Panc1 (cell line): ENCODE measurements around the gene MOB3A. TPM values are rescaled to one million over a fixed set of nuclear protein-coding genes. Genes with fewer than 3 reads are reported as not detected.
A peak's percentile ranks its signal among the peaks of the same experiment; 100 is the strongest.

ENCODE experiments used
- ATAC-seq: fragments of 200-7000 bp; cut with Tn5 transposase; 2 replicates; pipeline ENCODE4 v1.9.1; 2020; ENCODE audit warnings: mild to moderate bottlenecking, moderate library complexity
- BruUV-seq: library from RNA; stranded (reverse); fragments of 400-500 nt; replicated peaks from 2 replicates; lab custom pipeline; 2021; lab: Mats Ljungman, UMichigan
- CTCF ChIA-PET: fragments of 300-600 bp; sonication (Branson Sonifier 250); formaldehyde crosslinking; loops from one replicate; lab custom pipeline; 2022; ENCODE audit warnings: antibody characterized with exemption; lab: Charles Lee
- POLR2A ChIA-PET: fragments of 300-600 bp; sonication (Branson Sonifier 250); formaldehyde crosslinking; loops from one replicate; lab custom pipeline; 2022; ENCODE audit warnings: antibody characterized with exemption; lab: Charles Lee
- DNase-seq: peaks from one replicate; pipeline ENCODE4 v3.0.0-alpha.2; 2010; ENCODE audit warnings: low read depth, low spot score
- H3K27ac ChIP-seq: 2 replicates; pipeline ENCODE4 v1.5.1; 2011; ENCODE audit warnings: mild to moderate bottlenecking, low read length, inconsistent platforms
- H3K27me3 ChIP-seq: fragments of 200-500 bp; sonication (Bioruptor generic); 2 replicates; pipeline ENCODE4 v1.6.0; 2014; ENCODE audit warnings: low read length, inconsistent platforms; ENCODE audit not compliant: control insufficient read depth, insufficient read depth
- H3K36me3 ChIP-seq: fragments of 200-500 bp; sonication (Bioruptor generic); 2 replicates; pipeline ENCODE4 v1.5.1; 2014; ENCODE audit warnings: inconsistent platforms, mild to moderate bottlenecking, low read length, moderate library complexity; ENCODE audit not compliant: control insufficient read depth, insufficient read depth
- H3K4me1 ChIP-seq: 2 replicates; pipeline ENCODE4 v1.5.1; 2011; ENCODE audit warnings: inconsistent platforms, mild to moderate bottlenecking, low read length, moderate library complexity; ENCODE audit not compliant: control insufficient read depth, insufficient read depth
- H3K4me3 ChIP-seq, 2 experiments: 2 replicates each; pipeline ENCODE4 v1.5.1; 2011 to 2012; ENCODE audit warnings: low read depth in 2 of 2, low read length in 2 of 2, mild to moderate bottlenecking in 2 of 2, inconsistent platforms in 1 of 2, moderate library complexity in 1 of 2
- H3K9me3 ChIP-seq: fragments of 200-500 bp; sonication (Bioruptor generic); 2 replicates; pipeline ENCODE4 v1.5.1; 2014; ENCODE audit warnings: low read depth, mild to moderate bottlenecking, inconsistent platforms, low read length, moderate library complexity; ENCODE audit not compliant: control insufficient read depth, insufficient read depth
- POLR2AphosphoS5 ChIP-seq: IDR thresholded peaks from 2 replicates; pipeline ENCODE4 v1.6.1; 2012; ENCODE audit warnings: mild to moderate bottlenecking, low read depth, low read length, moderate library complexity
- SIN3A ChIP-seq: IDR thresholded peaks from 2 replicates; pipeline ENCODE4 v1.6.1; 2012; ENCODE audit warnings: low read depth, mild to moderate bottlenecking, low read length, moderate library complexity, borderline replicate concordance; ENCODE audit not compliant: insufficient read depth
- TCF7L2 ChIP-seq: IDR thresholded peaks from 2 replicates; pipeline ENCODE4 v1.6.1; 2011; ENCODE audit warnings: mild to moderate bottlenecking, low read depth, low read length, inconsistent platforms
- in situ Hi-C: cut with HindIII; loops from 2 replicates; pipeline ENCODE4 v1.10.0; 2016; ENCODE audit warnings: low sequenced_read_pairs, low pct_unique_long_range_greater_than_20kb
- intact Hi-C: fragments of 100-400 bp; cut with micrococcal nuclease; formaldehyde crosslinking; loops from one replicate; pipeline ENCODE4 v1.10.0; 2022; ENCODE audit not compliant: unreplicated experiment
- total RNA-seq: library from RNA; stranded (reverse); gene quantifications from one replicate; pipeline ENCODE4 v1.2.1, GENCODE V29; 2021; ENCODE audit not compliant: unreplicated experiment
- TF ChIP-seq, protein P1 (sequence below): fragments of 450-650 bp; IDR thresholded peaks from 2 replicates; pipeline ENCODE4 v1.5.1; 2017; ENCODE audit warnings: mild to moderate bottlenecking
- TF ChIP-seq, protein P2 (sequence below), 2 experiments: IDR thresholded peaks; 2 replicates each; pipeline ENCODE4 v1.6.1; 2011 to 2012; ENCODE audit warnings: low read depth in 2 of 2, control low read depth in 1 of 2, low read length in 1 of 2, mild to moderate bottlenecking in 1 of 2, moderate library complexity in 1 of 2; ENCODE audit not compliant: insufficient read depth in 1 of 2

MOB3A gene
- total RNA-seq, 1 experiment from 2014 or later: 36.3 TPM

DNA sequence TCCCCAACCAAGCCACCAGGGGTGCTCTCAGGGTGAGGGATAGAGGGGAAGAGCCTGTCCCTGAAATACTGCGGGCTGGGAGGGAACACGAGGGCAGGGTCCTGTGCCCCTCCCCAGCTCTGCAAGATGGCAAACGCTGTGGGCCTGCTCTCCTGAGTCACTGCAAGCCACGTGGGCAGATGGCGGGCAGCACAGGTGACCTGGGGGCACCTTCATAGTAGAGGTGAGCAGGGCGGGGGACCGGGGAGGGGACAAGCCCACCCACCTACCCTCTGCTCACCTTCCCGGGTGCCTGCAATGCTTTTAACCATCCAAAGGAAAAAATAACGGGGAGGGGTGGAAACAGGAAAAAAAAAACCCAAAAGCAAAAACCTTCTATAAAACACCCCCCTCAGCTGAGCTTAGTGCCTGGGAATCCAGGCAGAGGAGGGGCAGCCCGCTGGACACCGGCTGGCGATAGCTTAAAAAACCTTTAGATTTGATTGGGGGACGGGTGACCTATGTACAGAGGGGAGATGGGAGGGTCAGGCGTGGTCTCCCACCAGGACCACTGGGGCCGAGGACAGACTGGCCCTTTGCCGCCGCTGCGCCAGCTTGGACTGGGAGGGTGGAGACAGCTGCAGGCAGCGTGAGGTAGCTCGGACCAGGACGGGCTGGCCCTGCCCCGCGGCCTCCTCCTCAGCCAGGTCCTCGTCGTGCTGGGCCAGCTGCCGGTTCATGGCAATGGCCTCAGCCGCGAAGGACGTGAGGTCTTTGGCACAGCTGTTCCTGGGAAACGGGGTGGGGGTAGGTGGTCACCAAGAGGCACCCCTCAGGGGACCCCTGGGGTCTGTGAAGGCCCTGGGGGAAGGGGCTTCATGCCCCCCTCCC is 56.8 kb downstream of the MOB3A start:
- no peaks in the 10 kb centered on the region; the same call in 1 of the 2 replicates for H3K36me3 ChIP-seq
- DNase-seq: no peak
- intact Hi-C loops (no loop called here), in situ Hi-C loops (no loop called here)
- ATAC-seq: no peak
- BruUV-seq: no TSS peak
- peaks cover 28% of the 10 kb centered on the region for H3K4me1 ChIP-seq
- CTCF ChIA-PET: no interaction called here
- H3K27ac ChIP-seq: no peak overlapping the region
- POLR2A ChIA-PET: interaction anchor here (0.6 kb wide), 1 partner anchor 344 kb away, joined by 4 read pairs; no protein-coding TSS in a partner anchor
- H3K4me3 ChIP-seq: no peak overlapping the region
- H3K9me3 ChIP-seq: no peaks in the 10 kb centered on the region
- H3K27me3 ChIP-seq: no peaks in the 10 kb centered on the region
- TF ChIP-seq TCF7L2 (no peak), SIN3A (no peak), POLR2AphosphoS5 (0 out of 2 replicates have a peak, but pooled peaks have one; percentile 15)
- TF ChIP-seq, protein P1, sequence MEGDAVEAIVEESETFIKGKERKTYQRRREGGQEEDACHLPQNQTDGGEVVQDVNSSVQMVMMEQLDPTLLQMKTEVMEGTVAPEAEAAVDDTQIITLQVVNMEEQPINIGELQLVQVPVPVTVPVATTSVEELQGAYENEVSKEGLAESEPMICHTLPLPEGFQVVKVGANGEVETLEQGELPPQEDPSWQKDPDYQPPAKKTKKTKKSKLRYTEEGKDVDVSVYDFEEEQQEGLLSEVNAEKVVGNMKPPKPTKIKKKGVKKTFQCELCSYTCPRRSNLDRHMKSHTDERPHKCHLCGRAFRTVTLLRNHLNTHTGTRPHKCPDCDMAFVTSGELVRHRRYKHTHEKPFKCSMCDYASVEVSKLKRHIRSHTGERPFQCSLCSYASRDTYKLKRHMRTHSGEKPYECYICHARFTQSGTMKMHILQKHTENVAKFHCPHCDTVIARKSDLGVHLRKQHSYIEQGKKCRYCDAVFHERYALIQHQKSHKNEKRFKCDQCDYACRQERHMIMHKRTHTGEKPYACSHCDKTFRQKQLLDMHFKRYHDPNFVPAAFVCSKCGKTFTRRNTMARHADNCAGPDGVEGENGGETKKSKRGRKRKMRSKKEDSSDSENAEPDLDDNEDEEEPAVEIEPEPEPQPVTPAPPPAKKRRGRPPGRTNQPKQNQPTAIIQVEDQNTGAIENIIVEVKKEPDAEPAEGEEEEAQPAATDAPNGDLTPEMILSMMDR: no peak
- TF ChIP-seq, protein P2, sequence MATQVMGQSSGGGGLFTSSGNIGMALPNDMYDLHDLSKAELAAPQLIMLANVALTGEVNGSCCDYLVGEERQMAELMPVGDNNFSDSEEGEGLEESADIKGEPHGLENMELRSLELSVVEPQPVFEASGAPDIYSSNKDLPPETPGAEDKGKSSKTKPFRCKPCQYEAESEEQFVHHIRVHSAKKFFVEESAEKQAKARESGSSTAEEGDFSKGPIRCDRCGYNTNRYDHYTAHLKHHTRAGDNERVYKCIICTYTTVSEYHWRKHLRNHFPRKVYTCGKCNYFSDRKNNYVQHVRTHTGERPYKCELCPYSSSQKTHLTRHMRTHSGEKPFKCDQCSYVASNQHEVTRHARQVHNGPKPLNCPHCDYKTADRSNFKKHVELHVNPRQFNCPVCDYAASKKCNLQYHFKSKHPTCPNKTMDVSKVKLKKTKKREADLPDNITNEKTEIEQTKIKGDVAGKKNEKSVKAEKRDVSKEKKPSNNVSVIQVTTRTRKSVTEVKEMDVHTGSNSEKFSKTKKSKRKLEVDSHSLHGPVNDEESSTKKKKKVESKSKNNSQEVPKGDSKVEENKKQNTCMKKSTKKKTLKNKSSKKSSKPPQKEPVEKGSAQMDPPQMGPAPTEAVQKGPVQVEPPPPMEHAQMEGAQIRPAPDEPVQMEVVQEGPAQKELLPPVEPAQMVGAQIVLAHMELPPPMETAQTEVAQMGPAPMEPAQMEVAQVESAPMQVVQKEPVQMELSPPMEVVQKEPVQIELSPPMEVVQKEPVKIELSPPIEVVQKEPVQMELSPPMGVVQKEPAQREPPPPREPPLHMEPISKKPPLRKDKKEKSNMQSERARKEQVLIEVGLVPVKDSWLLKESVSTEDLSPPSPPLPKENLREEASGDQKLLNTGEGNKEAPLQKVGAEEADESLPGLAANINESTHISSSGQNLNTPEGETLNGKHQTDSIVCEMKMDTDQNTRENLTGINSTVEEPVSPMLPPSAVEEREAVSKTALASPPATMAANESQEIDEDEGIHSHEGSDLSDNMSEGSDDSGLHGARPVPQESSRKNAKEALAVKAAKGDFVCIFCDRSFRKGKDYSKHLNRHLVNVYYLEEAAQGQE (IDR thresholded peaks at IDR 0.05; ENCODE audit: insufficient read depth in 1 of 2, low read depth in 2 of 2, low read length in 1 of 2): no peak

DNA sequence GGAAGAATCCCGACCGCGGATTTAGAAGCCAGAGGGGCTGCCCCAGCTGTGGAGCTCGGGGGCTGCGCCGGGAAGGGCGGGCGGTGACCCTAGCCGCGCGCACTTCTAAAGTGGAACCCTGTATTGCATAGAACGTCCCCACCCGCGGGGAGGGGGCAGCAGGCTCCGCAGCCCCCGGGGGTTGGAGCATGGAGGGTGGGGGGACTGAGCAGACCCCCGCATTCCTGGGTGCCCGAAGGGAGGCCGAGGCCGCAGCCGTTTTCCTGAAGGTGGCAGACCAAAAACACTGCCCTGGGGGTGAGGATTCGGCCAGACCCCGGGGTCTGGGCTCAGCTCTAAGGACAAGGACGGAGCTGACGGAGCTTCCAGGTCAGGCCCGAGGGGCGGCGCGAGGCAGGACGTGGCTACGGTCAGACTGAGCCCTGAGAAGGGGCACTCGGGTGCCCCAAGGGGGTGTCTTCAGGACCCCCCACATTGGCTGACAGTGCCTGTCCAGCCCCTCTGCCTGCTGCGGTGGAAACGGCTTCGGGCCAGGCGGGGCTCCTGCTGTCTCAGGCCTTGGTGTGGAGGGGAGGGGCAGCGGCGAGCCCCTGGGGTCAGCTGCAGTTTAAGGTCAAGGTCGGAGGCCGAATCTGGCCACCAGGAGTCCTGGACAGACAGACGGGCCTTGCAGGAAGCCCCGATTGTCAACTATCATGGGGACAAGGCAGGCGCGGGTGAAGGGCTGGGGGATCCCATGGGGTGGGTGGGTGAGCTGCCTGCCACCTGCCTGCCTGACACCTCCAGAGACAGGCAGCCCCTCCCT is 57.6 kb downstream of the MOB3A start:
- POLR2A ChIA-PET: no interaction called here
- TF ChIP-seq SIN3A (no peak), TCF7L2 (no peak), POLR2AphosphoS5 (no peak)
- TF ChIP-seq, protein P1: no peak
- TF ChIP-seq, protein P2 (IDR thresholded peaks at IDR 0.05; ENCODE audit: insufficient read depth in 1 of 2, low read depth in 2 of 2, low read length in 1 of 2): no peak
- Histone ChIP-seq H3K4me3 (no peak overlapping the region), H3K9me3 (no peaks in the 10 kb centered on the region), H3K27ac (no peak overlapping the region), H3K27me3 (no peaks in the 10 kb centered on the region), H3K4me1 (peaks cover 28% of the 10 kb centered on the region), H3K36me3 (no peaks in the 10 kb centered on the region; the same call in 1 of the 2 replicates)
- BruUV-seq: no TSS peak
- no peak for ATAC-seq
- CTCF ChIA-PET: no interaction called here
- DNase-seq: no peak
- intact Hi-C loops: no loop called here
- in situ Hi-C loops: no loop called here
